ENCODE results near the gene SLC7A14.
A peak's percentile ranks its signal among the peaks of the same experiment; 100 is the strongest.

Gene SLC7A14

GRCh38 chr3:170497207-170498095 lies 88.4 kb downstream of the SLC7A14 start:
- no peak for DNase-seq (ENCODE audit: low spot score)

- DNase-seq (ENCODE audit: low spot score) = no peak
Observed at GRCh38 chr3:170496868-170497140, 89.1 kb downstream of the SLC7A14 start.

GRCh38 chr3:170496026-170496867 lies 89.6 kb downstream of the SLC7A14 start:
- no peak for DNase-seq (ENCODE audit: low spot score)

- DNase-seq (ENCODE audit: low spot score) = no peak
Observed at GRCh38 chr3:170494766-170495165, 91.1 kb downstream of the SLC7A14 start.

- no peak for DNase-seq (ENCODE audit: low spot score)
Observed at GRCh38 chr3:170493712-170494182, 92.1 kb downstream of the SLC7A14 start.

GRCh38 chr3:170491901-170492300 lies 94.0 kb downstream of the SLC7A14 start:
- DNase-seq (ENCODE audit: low spot score) = no peak

- DNase-seq (ENCODE audit: low spot score) = peak; percentile 38
Observed at GRCh38 chr3:170490828-170491560, 94.9 kb downstream of the SLC7A14 start.

GRCh38 chr3:170488802-170489201 lies 97.1 kb downstream of the SLC7A14 start:
- DNase-seq (ENCODE audit: low spot score) = no peak

- no peak for DNase-seq (ENCODE audit: low spot score)
Observed at GRCh38 chr3:170487031-170487430, 98.8 kb downstream of the SLC7A14 start.

- DNase-seq (ENCODE audit: low spot score) = no peak
Observed at GRCh38 chr3:170486398-170486797, 99.5 kb downstream of the SLC7A14 start.

- DNase-seq (ENCODE audit: low spot score) = no peak
Observed at GRCh38 chr3:170485696-170486095, 100.2 kb downstream of the SLC7A14 start.

GRCh38 chr3:170485294-170485693 lies 100.6 kb downstream of the SLC7A14 start:
- DNase-seq (ENCODE audit: low spot score) = no peak

- DNase-seq (ENCODE audit: low spot score) = no peak
Observed at GRCh38 chr3:170484869-170485268, 101.0 kb downstream of the SLC7A14 start.

GRCh38 chr3:170483485-170484262 lies 102.2 kb downstream of the SLC7A14 start:
- peak; percentile 14 for DNase-seq (ENCODE audit: low spot score)

- no peak for DNase-seq (ENCODE audit: low spot score)
Observed at GRCh38 chr3:170482199-170482598, 103.7 kb downstream of the SLC7A14 start.

- no peak for DNase-seq (ENCODE audit: low spot score)
Observed at GRCh38 chr3:170480111-170480510, 105.8 kb downstream of the SLC7A14 start.

- no peak for DNase-seq (ENCODE audit: low spot score)
Observed at GRCh38 chr3:170477395-170477794, 108.5 kb downstream of the SLC7A14 start.

- no peak for DNase-seq (ENCODE audit: low spot score)
Observed at GRCh38 chr3:170476291-170476690, 109.6 kb downstream of the SLC7A14 start.

- no peak for DNase-seq (ENCODE audit: low spot score)
Observed at GRCh38 chr3:170475092-170475685, 110.7 kb downstream of the SLC7A14 start.

- no peak for DNase-seq (ENCODE audit: low spot score)
Observed at GRCh38 chr3:170473358-170473757, 112.5 kb downstream of the SLC7A14 start.

- DNase-seq (ENCODE audit: low spot score) = no peak
Observed at GRCh38 chr3:170471149-170471548, 114.7 kb downstream of the SLC7A14 start.

All from NAMALWA (cell line).